ENCODE measurements around the gene MAPK8IP1. TPM values are rescaled to one million over a fixed set of nuclear protein-coding genes. Genes with fewer than 3 reads are reported as not detected.
"Not testable (repeated sequence)": the region's sequence is repeated elsewhere in the genome, so short reads cannot be mapped to it uniquely, and the experiment has no call there.

The MAPK8IP1 gene
- total and polyA plus RNA-seq, 12 donors: 14.5 to 73.7 (median 33.3) TPM

DNA sequence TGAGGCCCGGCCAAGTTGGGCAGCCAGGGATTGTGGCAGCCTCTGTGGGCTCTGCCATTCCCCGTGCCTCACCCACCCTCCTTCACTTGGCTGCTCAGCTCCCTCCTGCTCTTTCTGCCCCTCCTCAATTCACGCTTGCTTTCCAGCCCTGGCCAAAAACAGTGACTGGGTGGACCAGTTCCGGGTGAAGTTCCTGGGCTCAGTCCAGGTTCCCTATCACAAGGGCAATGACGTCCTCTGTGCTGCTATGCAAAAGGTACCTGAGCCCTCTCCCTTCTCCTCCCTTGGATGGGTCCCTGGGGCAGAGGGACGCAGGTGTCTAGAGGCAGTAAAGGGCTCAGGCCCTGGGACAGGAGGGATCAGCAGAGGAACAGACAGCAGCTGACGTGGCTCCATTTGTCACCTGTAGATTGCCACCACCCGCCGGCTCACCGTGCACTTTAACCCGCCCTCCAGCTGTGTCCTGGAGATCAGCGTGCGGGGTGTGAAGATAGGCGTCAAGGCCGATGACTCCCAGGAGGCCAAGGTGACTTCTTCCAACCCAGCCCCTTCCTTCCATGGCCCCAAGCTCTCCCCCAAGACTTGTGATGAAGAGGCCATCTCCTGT is 19.0 kb downstream of the MAPK8IP1 start:
- WGBS, 4 donors: 84 to 91% (median 88%) methylated on average over 10 to 15 of the region's 15 CpGs
- TF ChIP-seq, protein P1, sequence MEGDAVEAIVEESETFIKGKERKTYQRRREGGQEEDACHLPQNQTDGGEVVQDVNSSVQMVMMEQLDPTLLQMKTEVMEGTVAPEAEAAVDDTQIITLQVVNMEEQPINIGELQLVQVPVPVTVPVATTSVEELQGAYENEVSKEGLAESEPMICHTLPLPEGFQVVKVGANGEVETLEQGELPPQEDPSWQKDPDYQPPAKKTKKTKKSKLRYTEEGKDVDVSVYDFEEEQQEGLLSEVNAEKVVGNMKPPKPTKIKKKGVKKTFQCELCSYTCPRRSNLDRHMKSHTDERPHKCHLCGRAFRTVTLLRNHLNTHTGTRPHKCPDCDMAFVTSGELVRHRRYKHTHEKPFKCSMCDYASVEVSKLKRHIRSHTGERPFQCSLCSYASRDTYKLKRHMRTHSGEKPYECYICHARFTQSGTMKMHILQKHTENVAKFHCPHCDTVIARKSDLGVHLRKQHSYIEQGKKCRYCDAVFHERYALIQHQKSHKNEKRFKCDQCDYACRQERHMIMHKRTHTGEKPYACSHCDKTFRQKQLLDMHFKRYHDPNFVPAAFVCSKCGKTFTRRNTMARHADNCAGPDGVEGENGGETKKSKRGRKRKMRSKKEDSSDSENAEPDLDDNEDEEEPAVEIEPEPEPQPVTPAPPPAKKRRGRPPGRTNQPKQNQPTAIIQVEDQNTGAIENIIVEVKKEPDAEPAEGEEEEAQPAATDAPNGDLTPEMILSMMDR (IDR thresholded peaks at IDR 0.05): no peak
- TF ChIP-seq POLR2A (IDR thresholded peaks at IDR 0.05): no peak
- Histone ChIP-seq H3K9me3 (replicated peaks in 1 of 3) (no peaks in the 10 kb centered on the region), H3K27me3 (no peaks in the 10 kb centered on the region), H3K4me3 (no peak overlapping the region), H3K27ac (no peak overlapping the region), H3K36me3 (replicated peaks in 1 of 2) (peaks cover 0 to 37% of the 10 kb centered on the region in 2 donors), H3K4me1 (replicated peaks in 1 of 2) (peaks cover 10 to 28% of the 10 kb centered on the region in 2 donors)
- intact Hi-C loops (cut with DNase I): no loop called here
- DNase-seq: no peak

DNA sequence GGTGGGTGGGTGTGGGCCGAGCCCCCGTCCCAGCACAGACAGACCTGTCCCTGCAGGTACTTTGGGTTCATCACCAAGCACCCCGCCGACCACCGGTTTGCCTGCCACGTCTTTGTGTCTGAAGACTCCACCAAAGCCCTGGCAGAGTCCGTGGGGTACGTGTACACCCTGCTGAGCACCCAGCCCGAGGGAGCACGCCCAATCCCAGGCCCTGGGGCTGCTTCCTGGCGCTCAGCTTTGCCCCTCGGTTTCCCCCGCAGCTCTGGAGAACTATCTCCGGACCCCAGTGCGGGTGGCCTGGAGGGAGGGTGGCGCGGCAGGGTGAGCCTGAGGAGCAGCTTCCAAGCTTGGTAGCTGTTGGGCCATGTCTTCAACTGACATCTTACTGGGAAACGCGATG is 19.6 kb downstream of the MAPK8IP1 start:
- peaks cover 0 to 43% of the 10 kb centered on the region in 2 donors for H3K36me3 ChIP-seq (replicated peaks in 1 of 2)
- intact Hi-C loops (cut with DNase I): no loop called here
- TF ChIP-seq, protein P1 (IDR thresholded peaks at IDR 0.05): no peak
- TF ChIP-seq POLR2A (IDR thresholded peaks at IDR 0.05): no peak

DNA sequence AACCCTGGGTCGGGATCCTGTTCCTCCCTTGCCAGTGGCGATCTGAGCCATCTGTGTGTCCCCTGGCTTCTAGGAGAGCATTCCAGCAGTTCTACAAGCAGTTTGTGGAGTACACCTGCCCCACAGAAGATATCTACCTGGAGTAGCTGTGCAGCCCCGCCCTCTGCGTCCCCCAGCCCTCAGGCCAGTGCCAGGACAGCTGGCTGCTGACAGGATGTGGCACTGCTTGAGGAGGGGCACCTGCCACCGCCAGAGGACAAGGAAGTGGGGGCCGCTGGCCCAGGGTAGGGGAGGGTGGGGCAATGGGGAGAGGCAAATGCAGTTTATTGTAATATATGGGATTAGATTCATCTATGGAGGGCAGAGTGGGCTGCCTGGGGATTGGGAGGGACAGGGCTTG is 20.1 kb downstream of the MAPK8IP1 start:
- 67 to 80% (median 79%) methylated on average over 1 to 6 of the region's 6 CpGs; no CpG with 5 or more reads in 1 of the 4 donors for WGBS, 4 donors
- H3K9me3 ChIP-seq (replicated peaks in 1 of 3); intact Hi-C loops (cut with DNase I); H3K4me3 ChIP-seq; H3K27me3 ChIP-seq; DNase-seq: not testable (repeated sequence)
- peak overlapping the region in 1 of 5 donors; percentile 77 for H3K27ac ChIP-seq
- H3K36me3 ChIP-seq (replicated peaks in 1 of 2): peaks cover 0 to 47% of the 10 kb centered on the region in 2 donors
- peaks cover 5 to 23% of the 10 kb centered on the region in 2 donors for H3K4me1 ChIP-seq (replicated peaks in 1 of 2)

More for the DNA sequence above, 19.6 kb downstream of the MAPK8IP1 start:
- peaks cover 8 to 26% of the 10 kb centered on the region in 2 donors for H3K4me1 ChIP-seq (replicated peaks in 1 of 2)
- WGBS, 4 donors: 86 to 98% (median 95%) methylated on average over 8 to 19 of the region's 19 CpGs
- H3K27ac ChIP-seq: no peak overlapping the region
- H3K27me3 ChIP-seq: no peaks in the 10 kb centered on the region
- no peak for DNase-seq
- no peak overlapping the region for H3K4me3 ChIP-seq
- H3K9me3 ChIP-seq (replicated peaks in 1 of 3): no peaks in the 10 kb centered on the region

DNA sequence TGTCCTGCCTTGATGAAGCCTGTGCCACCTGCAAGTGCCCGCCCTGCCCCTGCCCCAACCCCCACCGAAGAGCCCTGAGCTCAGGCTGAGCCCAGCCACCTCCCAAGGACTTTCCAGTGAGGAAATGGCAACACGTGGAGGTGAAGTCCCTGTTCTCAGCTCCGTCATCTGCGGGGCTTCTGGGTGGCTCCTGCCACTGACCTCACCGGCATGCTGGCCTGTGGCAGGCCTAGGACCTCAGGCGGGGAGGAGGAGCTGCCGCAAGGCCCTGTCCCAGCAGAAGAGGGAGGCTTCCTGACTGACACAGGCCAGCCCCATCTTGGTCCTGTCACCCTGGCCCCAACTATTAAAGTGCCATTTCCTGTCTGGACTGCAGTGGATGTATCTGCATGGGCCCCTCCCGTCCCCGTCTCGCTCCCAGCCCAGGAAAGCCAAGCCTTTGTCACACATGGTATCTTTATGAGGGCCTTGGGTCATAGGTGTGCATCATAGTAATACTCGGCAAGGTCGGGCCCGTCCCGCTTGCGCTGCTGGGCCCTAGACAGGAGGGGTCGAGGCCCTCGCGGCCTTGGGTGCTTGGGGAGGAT is 20.7 kb downstream of the MAPK8IP1 start:
- peak overlapping the region in 2 of 5 donors; percentile 40 to 77 for H3K27ac ChIP-seq
- H3K27me3 ChIP-seq: no peaks in the 10 kb centered on the region
- peaks cover 0 to 54% of the 10 kb centered on the region in 2 donors for H3K36me3 ChIP-seq (replicated peaks in 1 of 2)
- DNase-seq: peak; percentile 58 to 86 (median 79)
- TF ChIP-seq, protein P1 (IDR thresholded peaks at IDR 0.05): no peak
- TF ChIP-seq POLR2A (IDR thresholded peaks at IDR 0.05): peak in 1 of 2 donors; percentile 20
- no peaks in the 10 kb centered on the region for H3K9me3 ChIP-seq (replicated peaks in 1 of 3)
- no peak overlapping the region for H3K4me3 ChIP-seq
- H3K4me1 ChIP-seq (replicated peaks in 1 of 2): peaks cover 0 to 16% of the 10 kb centered on the region in 2 donors
- intact Hi-C loops (cut with DNase I): no loop called here
- 33 to 52% (median 42%) methylated on average over 14 to 19 of the region's 19 CpGs for WGBS, 4 donors

Measured in adrenal gland (tissue), 12 donors.